IMR-90 (cell line): Measurements from ENCODE around the gene ABCC5. TPM values are rescaled to one million over a fixed set of nuclear protein-coding genes. Genes with fewer than 3 reads are reported as not detected.

Experiments
- ATAC-seq: fragments of 200-7000 bp; cut with Tn5 transposase; 2 replicates; pipeline ENCODE4 v1.9.1; 2020; ENCODE audit warnings: low read depth, mild to moderate bottlenecking, moderate library complexity
- Bru-seq: library from RNA; stranded (reverse); fragments of 400-500 nt; gene quantifications from one replicate; lab custom pipeline; 2021; lab: Mats Ljungman, UMichigan
- BruChase-seq, 2 experiments: library from RNA; stranded (reverse); fragments of 400-500 nt; gene quantifications; one replicate each; lab custom pipeline; 2021; lab: Mats Ljungman, UMichigan
- BruUV-seq: library from RNA; stranded (reverse); fragments of 400-500 nt; replicated peaks from 2 replicates; lab custom pipeline; 2021; lab: Mats Ljungman, UMichigan
- CTCF ChIA-PET: fragments of 300-600 bp; formaldehyde crosslinking; extraction: SDS; loops from one replicate; lab custom pipeline; 2021; ENCODE audit warnings: antibody characterized with exemption; lab: Yijun Ruan, JAX
- POLR2A ChIA-PET: fragments of 300-600 bp; sonication (Branson Sonifier 250); formaldehyde crosslinking; loops from one replicate; lab custom pipeline; 2022; ENCODE audit warnings: antibody characterized with exemption; ENCODE audit not compliant: unreplicated experiment; lab: Charles Lee
- DNase-seq: peaks from one replicate; pipeline ENCODE4 v3.0.0; 2013
- H2AFZ ChIP-seq: replicated peaks from 2 replicates; pipeline ENCODE3; 2013; ENCODE audit warnings: low read length, mild to moderate bottlenecking; ENCODE audit not compliant: poor library complexity
- H2AK5ac ChIP-seq: 2 replicates; pipeline ENCODE4 v1.6.1; 2013; ENCODE audit warnings: low read depth, low read length, inconsistent platforms
- H2AK9ac ChIP-seq: replicated peaks from 2 replicates; pipeline ENCODE3; 2013; ENCODE audit warnings: mild to moderate bottlenecking, low read depth, low read length, moderate library complexity; ENCODE audit not compliant: poor library complexity
- H2BK120ac ChIP-seq: 2 replicates; pipeline ENCODE4 v1.6.1; 2013; ENCODE audit warnings: low read depth, low read length, inconsistent platforms
- H2BK15ac ChIP-seq: 3 replicates; pipeline ENCODE4 v1.6.1; 2013; ENCODE audit warnings: low read depth, low read length, inconsistent platforms
- H2BK20ac ChIP-seq: 2 replicates; pipeline ENCODE4 v1.6.1; 2013; ENCODE audit warnings: low read depth, mild to moderate bottlenecking, inconsistent platforms, low read length, moderate library complexity
- H2BK5ac ChIP-seq: 2 replicates; pipeline ENCODE4 v1.6.1; 2013; ENCODE audit warnings: mild to moderate bottlenecking, low read depth, low read length, inconsistent platforms; ENCODE audit not compliant: poor library complexity, severe bottlenecking
- H3K14ac ChIP-seq: replicated peaks from 2 replicates; pipeline ENCODE4 v1.6.1; 2013; ENCODE audit warnings: low read depth, low read length, inconsistent platforms
- H3K18ac ChIP-seq: 2 replicates; pipeline ENCODE4 v1.6.1; 2013; ENCODE audit warnings: low read depth, low read length, control low read depth
- H3K23ac ChIP-seq: 2 replicates; pipeline ENCODE4 v1.6.1; 2013; ENCODE audit warnings: low read depth, low read length, inconsistent platforms
- H3K27ac ChIP-seq: 2 replicates; pipeline ENCODE4 v1.5.1; 2013; ENCODE audit warnings: mild to moderate bottlenecking, control low read depth, low read length; ENCODE audit not compliant: insufficient read depth
- H3K27me3 ChIP-seq: 2 replicates; pipeline ENCODE4 v1.6.1; 2013; ENCODE audit warnings: low read length; ENCODE audit not compliant: control insufficient read depth, insufficient read depth
- H3K36me3 ChIP-seq: 2 replicates; pipeline ENCODE4 v1.6.1; 2013; ENCODE audit warnings: low read length, mixed read lengths; ENCODE audit not compliant: control insufficient read depth, insufficient read depth
- H3K4ac ChIP-seq: 2 replicates; pipeline ENCODE4 v1.6.1; 2013; ENCODE audit warnings: low read depth, low read length, inconsistent platforms
- H3K4me1 ChIP-seq: 2 replicates; pipeline ENCODE4 v1.6.1; 2013; ENCODE audit warnings: low read length, mixed read lengths; ENCODE audit not compliant: control insufficient read depth, insufficient read depth
- H3K4me2 ChIP-seq: 2 replicates; pipeline ENCODE4 v1.6.1; 2013; ENCODE audit warnings: low read depth, mild to moderate bottlenecking, control low read depth, low read length, moderate library complexity
- H3K4me3 ChIP-seq: 2 replicates; pipeline ENCODE4 v1.5.1; 2013; ENCODE audit warnings: low read depth, mild to moderate bottlenecking, control low read depth, low read length, moderate library complexity; ENCODE audit not compliant: insufficient read depth
- H3K56ac ChIP-seq: 2 replicates; pipeline ENCODE4 v1.6.1; 2013; ENCODE audit warnings: low read length, inconsistent platforms; ENCODE audit not compliant: insufficient read depth; ENCODE audit errors: extremely low read depth
- H3K79me1 ChIP-seq, 2 experiments: 2 replicates each; pipeline ENCODE4 v1.6.1; 2013; ENCODE audit warnings: low read length in 2 of 2, inconsistent platforms in 1 of 2, low read depth in 1 of 2
- H3K9ac ChIP-seq: 2 replicates; pipeline ENCODE4 v1.6.1; 2013; ENCODE audit warnings: low read depth, low read length, control low read depth
- H3K9me1 ChIP-seq: 2 replicates; pipeline ENCODE4 v1.6.1; 2013; ENCODE audit warnings: low read length, inconsistent platforms; ENCODE audit not compliant: insufficient read depth
- H3K9me3 ChIP-seq: 2 replicates; pipeline ENCODE4 v1.6.1; 2013; ENCODE audit warnings: low read length; ENCODE audit not compliant: control insufficient read depth, insufficient read depth
- H4K20me1 ChIP-seq: 2 replicates; pipeline ENCODE4 v1.6.1; 2013; ENCODE audit warnings: low read length, inconsistent platforms; ENCODE audit not compliant: insufficient read depth
- H4K5ac ChIP-seq: 2 replicates; pipeline ENCODE4 v1.6.1; 2013; ENCODE audit warnings: mild to moderate bottlenecking, low read depth, low read length, control low read depth
- H4K8ac ChIP-seq, 2 experiments: 2 replicates each; pipeline ENCODE4 v1.6.1; 2013; ENCODE audit warnings: low read depth in 2 of 2, low read length in 2 of 2, control low read depth in 1 of 2, inconsistent platforms in 1 of 2
- H4K91ac ChIP-seq: 2 replicates; pipeline ENCODE4 v1.6.1; 2013; ENCODE audit warnings: low read depth, low read length, inconsistent platforms; ENCODE audit not compliant: insufficient read depth
- MAZ ChIP-seq: IDR thresholded peaks from 2 replicates; pipeline ENCODE4 v1.6.1; 2012; ENCODE audit warnings: low read depth, mild to moderate bottlenecking, low read length, improper control_type of control experiment, moderate library complexity, borderline replicate concordance
- MXI1 ChIP-seq: IDR thresholded peaks from 2 replicates; pipeline ENCODE4 v1.6.1; 2012; ENCODE audit warnings: low read depth, mild to moderate bottlenecking, low read length, moderate library complexity, borderline replicate concordance
- POLR2A ChIP-seq: IDR thresholded peaks from 2 replicates; pipeline ENCODE4 v1.6.1; 2012; ENCODE audit warnings: mild to moderate bottlenecking, low read depth, low read length
- RCOR1 ChIP-seq: IDR thresholded peaks from 2 replicates; pipeline ENCODE4 v1.6.1; 2012; ENCODE audit warnings: mild to moderate bottlenecking, low read length, improper control_type of control experiment; ENCODE audit not compliant: insufficient replicate concordance
- USF2 ChIP-seq: fragments of 150-350 bp; IDR thresholded peaks from 2 replicates; pipeline ENCODE4 v1.6.1; 2017; ENCODE audit warnings: mild to moderate bottlenecking, antibody characterized with exemption, low read length, low read depth
- WGBS, 2 experiments: methylation state at CpG; one replicate each; pipeline versions ENCODE4 v1.1.5 to v1.1.7; 2013; ENCODE audit warnings: missing lambda C conversion rate in 2 of 2; ENCODE audit not compliant: insufficient read length in 1 of 2; ENCODE audit errors: extremely low coverage in 2 of 2; 5-methylcytosine and 5-hydroxymethylcytosine counted together
- dilution Hi-C: fragments of 300-500 bp; cut with HindIII; formaldehyde crosslinking; loops from one replicate; pipeline ENCODE4 v1.14.3; 2018; ENCODE audit warnings: low sequenced_read_pairs; ENCODE audit not compliant: unreplicated experiment
- in situ Hi-C: fragments of 300-500 bp; cut with MboI; formaldehyde crosslinking; loops from 3 replicates; pipeline ENCODE4 v1.14.3; 2019; ENCODE audit warnings: low sequenced_read_pairs, inconsistent platforms, mixed read lengths
- intact Hi-C: fragments of 100-400 bp; cut with micrococcal nuclease; formaldehyde crosslinking; loops from 2 replicates; pipeline ENCODE4 v1.10.0; 2022
- long read RNA-seq: library from polyadenylated mRNA; unstranded; transcript quantifications from one replicate; pipeline ENCODE4 v2.0.0, GENCODE V29; 2021; ENCODE audit not compliant: unreplicated experiment
- polyA plus RNA-seq, 3 experiments: library from polyadenylated mRNA; depleted of rRNA; stranded (reverse); fragments of >200 nt; gene quantifications; 2 replicates each; pipeline ENCODE4 v1.2.3, GENCODE V29; 2012; ENCODE audit warnings: low replicate concordance in 1 of 3
- total RNA-seq: library from RNA; depleted of rRNA; stranded (reverse); fragments of >200 nt; gene quantifications from 2 replicates; pipeline ENCODE4 v1.2.3, GENCODE V29; 2012; rRNA removed

The ABCC5 gene
- 8.4 and 9.2 TPM in 2 replicates for total RNA-seq
- polyA plus RNA-seq (2012; rRNA removed): 16.2 and 17.7 TPM in 2 replicates
- polyA plus RNA-seq (2012; cell fraction: cytosol; rRNA removed): 5.0 and 6.9 TPM in 2 replicates
- polyA plus RNA-seq (2012; cell fraction: nucleus; rRNA removed; ENCODE audit: low replicate concordance): 56.7 and 152 TPM in 2 replicates
- percentile 76 among the genes with signal in this experiment for Bru-seq, nascent RNA
- BruChase-seq, experiment 1, labeled RNA remaining after a 6-hour chase: percentile 82 among the genes with signal in this experiment
- percentile 79 among the genes with signal in this experiment for BruChase-seq, experiment 2, labeled RNA remaining after a 2-hour chase
- long read RNA-seq, full-length matches to known transcripts: 34 of 50 reads
- long read RNA-seq, partial matches to known transcripts: 6 of 50 reads
- long read RNA-seq, other reads (novel, unspliced or antisense): 10 of 50 reads

- H3K9me3 ChIP-seq: no peaks in the 10 kb centered on the region
- H2BK5ac ChIP-seq: peak within 1 kb of the TSS; percentile 77
- intact Hi-C loops (loop anchor here (1.0 to 10.0 kb wide), 4 partner anchors 29 to 237 kb away; no protein-coding TSS in a partner anchor), dilution Hi-C loops (no loop called here), in situ Hi-C loops (loop anchor here (10.0 kb wide), 1 partner anchor 123 kb away; no protein-coding TSS in a partner anchor)
- H2AFZ ChIP-seq: peak within 1 kb of the TSS; percentile 94
- H3K18ac ChIP-seq: peak within 1 kb of the TSS; percentile 75
- H3K36me3 ChIP-seq: no peaks in the 10 kb centered on the region
- ATAC-seq (peak; percentile 99), DNase-seq (peak; percentile 91)
- peak within 1 kb of the TSS; percentile 85 to 97 for H4K8ac ChIP-seq
- H3K4me1 ChIP-seq: peaks cover 7% of the 10 kb centered on the region
- H3K14ac ChIP-seq: peak within 1 kb of the TSS; percentile 97
- peak within 1 kb of the TSS; percentile 39; the same call in 1 of the 2 replicates for H2BK20ac ChIP-seq
- ChIA-PET CTCF (interaction anchor here (0.5 to 1.0 kb wide), 9 partner anchors 12 to 688 kb away, joined by 3 to 5 read pairs (median 3); no protein-coding TSS in a partner anchor), POLR2A (interaction anchor here (0.6 to 0.9 kb wide), 2 partner anchors 122 to 131 kb away, joined by 3 to 5 read pairs; no protein-coding TSS in a partner anchor)
- WGBS, 2 experiments: 1% methylated on average over 30 of the region's 55 CpGs; no CpG with 5 or more reads in 1 of the 2 experiments
- H3K4me2 ChIP-seq: peak within 1 kb of the TSS; percentile 88
- peak within 1 kb of the TSS; percentile 92 for H3K9ac ChIP-seq
- peak within 1 kb of the TSS; percentile 94 for H4K91ac ChIP-seq
- BruUV-seq: no TSS peak
- no peak within 1 kb of the TSS; the same call in 2 of the 3 replicates for H2BK15ac ChIP-seq
- H2BK120ac ChIP-seq: peak within 1 kb of the TSS; percentile 52; the same call in 1 of the 2 replicates
- H2AK9ac ChIP-seq: peak within 1 kb of the TSS; percentile 93
- H3K56ac ChIP-seq: peak within 1 kb of the TSS; percentile 77; the same call in 1 of the 2 replicates
- H3K79me1 ChIP-seq: peaks cover 15 to 22% of the 10 kb centered on the region in 2 experiments
- H3K27ac ChIP-seq: peak within 1 kb of the TSS; percentile 82
- H3K9me1 ChIP-seq: peaks cover 3% of the 10 kb centered on the region
- 0 out of 2 replicates have a peak, but pooled peaks cover 1% of the 10 kb centered on the region for H3K27me3 ChIP-seq
- peak within 1 kb of the TSS; percentile 84 for H4K5ac ChIP-seq
- no peaks in the 10 kb centered on the region for H4K20me1 ChIP-seq
- H2AK5ac ChIP-seq: peak within 1 kb of the TSS; percentile 65
- TF ChIP-seq USF2: no peak
- TF ChIP-seq POLR2A: 0 out of 2 replicates have a peak, but pooled peaks have one; percentile 24
- TF ChIP-seq RCOR1: no peak
- TF ChIP-seq MXI1: peak; percentile 48; the same call in 1 of the 2 replicates
- peak; percentile 79; the same call in 1 of the 2 replicates for TF ChIP-seq MAZ
- H3K4me3 ChIP-seq: peak within 1 kb of the TSS; percentile 57
- peak within 1 kb of the TSS; percentile 94 for H3K4ac ChIP-seq
- H3K23ac ChIP-seq: peak within 1 kb of the TSS; percentile 94
Observed at GRCh38 chr3:184017672-184018423, at the start of gene ABCC5. Gene ABCC5, minus strand, starts transcription at chr3:184017884. Its CDS starts 3,492 bp downstream, at chr3:184014392.
